CD4-positive, alpha-beta T cell treated with Interleukin-4 for 4 hours (primary cell): Measurements from ENCODE around the gene LCE1E.

Source experiments
- DNase-seq: peaks from one replicate; pipeline ENCODE4 v3.0.0-alpha.2; 2020

The LCE1E gene

GRCh38 chr1:152783095-152783494 is 3.0 kb upstream of the LCE1E start:
- no peak for DNase-seq

GRCh38 chr1:152795686-152796085 is 9.6 kb downstream of the LCE1E start:
- DNase-seq: no peak

- no peak for DNase-seq
These were observed 10.4 kb downstream of the LCE1E start, which contains the start of gene LCE1D for GRCh38 chr1:152796421-152796820. LCE1D (plus strand) TSS chr1:152796721; CDS start chr1:152797795, 1,074 bp downstream.

GRCh38 chr1:152801333-152801732 is 15.3 kb downstream of the LCE1E start:
- DNase-seq: no peak

- no peak for DNase-seq
These were observed 20.5 kb downstream of the LCE1E start, which contains the start of gene LCE1C for GRCh38 chr1:152806576-152806975. LCE1C (minus strand) TSS chr1:152806651; CDS start chr1:152805478, 1,173 bp downstream.

- DNase-seq: no peak
These were observed 25.0 kb downstream of the LCE1E start for GRCh38 chr1:152811050-152811449.

- DNase-seq: no peak
These were observed 25.6 kb downstream of the LCE1E start, which contains the start of gene LCE1B for GRCh38 chr1:152811671-152812070. LCE1B (plus strand) TSS chr1:152811971; CDS start chr1:152812447, 476 bp downstream.

GRCh38 chr1:152817309-152817708 is 31.3 kb downstream of the LCE1E start:
- no peak for DNase-seq

- DNase-seq: no peak
These were observed 37.2 kb downstream of the LCE1E start for GRCh38 chr1:152823294-152823693.

- no peak for DNase-seq
These were observed 38.9 kb downstream of the LCE1E start for GRCh38 chr1:152824964-152825363.

GRCh38 chr1:152827173-152827572 is 41.1 kb downstream of the LCE1E start, which contains the start of gene LCE1A:
LCE1A (plus strand) TSS chr1:152827473; CDS start chr1:152827473, 0 bp downstream.
- no peak for DNase-seq

GRCh38 chr1:152836870-152837269 is 50.8 kb downstream of the LCE1E start:
- no peak for DNase-seq
